H9 (cell line): ENCODE data around the gene FBXO47. TPM values are rescaled to one million over a fixed set of nuclear protein-coding genes. Genes with fewer than 3 reads are reported as not detected.

Experiments
- DNase-seq: peaks from one replicate; pipeline ENCODE4 v3.0.0-alpha.2; 2017
- H2AFZ ChIP-seq: one replicate; pipeline ENCODE4 v1.6.1; 2013; ENCODE audit warnings: mild to moderate bottlenecking, low read length, control low read depth, moderate library complexity
- H2AK5ac ChIP-seq: 2 replicates; pipeline ENCODE4 v1.6.1; 2013; ENCODE audit warnings: low read length, control low read depth, mixed read lengths; ENCODE audit not compliant: insufficient read length
- H2BK120ac ChIP-seq: one replicate; pipeline ENCODE4 v1.6.1; 2013; ENCODE audit warnings: low read depth, mild to moderate bottlenecking, low read length, control low read depth, inconsistent platforms; ENCODE audit not compliant: poor library complexity, severe bottlenecking
- H2BK12ac ChIP-seq: 2 replicates; pipeline ENCODE4 v1.6.1; 2013; ENCODE audit warnings: low read length, control low read depth, mixed read lengths, low read depth; ENCODE audit not compliant: insufficient read length
- H2BK15ac ChIP-seq: 2 replicates; pipeline ENCODE4 v1.6.1; 2013; ENCODE audit warnings: low read depth, low read length, control low read depth
- H2BK20ac ChIP-seq: one replicate; pipeline ENCODE4 v1.6.1; 2013; ENCODE audit warnings: low read depth, mild to moderate bottlenecking, low read length, control low read depth, inconsistent platforms; ENCODE audit not compliant: poor library complexity, severe bottlenecking
- H2BK5ac ChIP-seq: 2 replicates; pipeline ENCODE4 v1.6.1; 2013; ENCODE audit warnings: low read length, control low read depth, mixed read lengths; ENCODE audit not compliant: insufficient read length
- H3K14ac ChIP-seq: 2 replicates; pipeline ENCODE4 v1.6.1; 2013; ENCODE audit warnings: low read length, control low read depth; ENCODE audit not compliant: insufficient read depth
- H3K18ac ChIP-seq: 2 replicates; pipeline ENCODE4 v1.6.1; 2013; ENCODE audit warnings: low read depth, mild to moderate bottlenecking, mixed read lengths, low read length, control low read depth; ENCODE audit not compliant: insufficient read length
- H3K23ac ChIP-seq: 2 replicates; pipeline ENCODE4 v1.6.1; 2013; ENCODE audit warnings: low read length, control low read depth, mixed read lengths, low read depth; ENCODE audit not compliant: insufficient read length
- H3K23me2 ChIP-seq: 2 replicates; pipeline ENCODE4 v1.6.1; 2013; ENCODE audit warnings: low read depth, mild to moderate bottlenecking, mixed read lengths, low read length, control low read depth; ENCODE audit not compliant: insufficient read length, poor library complexity, severe bottlenecking
- H3K27ac ChIP-seq: 2 replicates; pipeline ENCODE4 v1.5.1; 2013; ENCODE audit warnings: low read length, control low read depth, mixed read lengths, low read depth; ENCODE audit not compliant: insufficient read length
- H3K27me3 ChIP-seq: 2 replicates; pipeline ENCODE4 v1.6.1; 2013; ENCODE audit warnings: low read length, control low read depth, inconsistent platforms; ENCODE audit not compliant: insufficient read depth
- H3K4ac ChIP-seq: 2 replicates; pipeline ENCODE4 v1.6.1; 2013; ENCODE audit warnings: low read depth, mild to moderate bottlenecking, control low read depth, inconsistent platforms, low read length, moderate library complexity
- H3K4me1 ChIP-seq: 2 replicates; pipeline ENCODE4 v1.6.1; 2013; ENCODE audit warnings: low read length, control low read depth, inconsistent platforms; ENCODE audit not compliant: insufficient read depth
- H3K4me2 ChIP-seq: 2 replicates; pipeline ENCODE4 v1.6.1; 2013; ENCODE audit warnings: low read length, control low read depth, mixed read lengths; ENCODE audit not compliant: insufficient read length, insufficient read depth
- H3K56ac ChIP-seq: 2 replicates; pipeline ENCODE4 v1.6.1; 2013; ENCODE audit warnings: low read depth, mild to moderate bottlenecking, mixed read lengths, low read length, control low read depth; ENCODE audit not compliant: insufficient read length
- H3K79me1 ChIP-seq: 2 replicates; pipeline ENCODE4 v1.6.1; 2013; ENCODE audit warnings: low read depth, mild to moderate bottlenecking, moderate library complexity, low read length, control low read depth, inconsistent platforms; ENCODE audit not compliant: insufficient read depth, poor library complexity, severe bottlenecking
- H3K79me2 ChIP-seq: 2 replicates; pipeline ENCODE4 v1.6.1; 2013; ENCODE audit warnings: low read length, control low read depth, inconsistent platforms; ENCODE audit not compliant: insufficient read depth
- H3K9ac ChIP-seq: 2 replicates; pipeline ENCODE4 v1.6.1; 2013; ENCODE audit warnings: low read length, control low read depth, mixed read lengths; ENCODE audit not compliant: insufficient read length; ENCODE audit errors: extremely low read depth
- H3K9me3 ChIP-seq: one replicate; pipeline ENCODE4 v1.6.1; 2013; ENCODE audit warnings: low read depth, low read length, inconsistent platforms; ENCODE audit not compliant: control insufficient read depth
- H3T11ph ChIP-seq: one replicate; pipeline ENCODE4 v1.6.1; 2013; ENCODE audit warnings: mild to moderate bottlenecking, low read length, control low read depth, inconsistent platforms
- H4K20me1 ChIP-seq: one replicate; pipeline ENCODE4 v1.6.1; 2013; ENCODE audit not compliant: control insufficient read depth, insufficient read length, insufficient read depth
- H4K5ac ChIP-seq: 2 replicates; pipeline ENCODE4 v1.6.1; 2013; ENCODE audit warnings: low read depth, mild to moderate bottlenecking, mixed read lengths, low read length, control low read depth; ENCODE audit not compliant: insufficient read length
- H4K8ac ChIP-seq: replicated peaks from 2 replicates; pipeline ENCODE4 v1.6.1; 2013; ENCODE audit warnings: low read length, control low read depth, mixed read lengths, low read depth; ENCODE audit not compliant: insufficient read length
- H4K91ac ChIP-seq: 2 replicates; pipeline ENCODE4 v1.6.1; 2013; ENCODE audit warnings: low read depth, mild to moderate bottlenecking, moderate library complexity, mixed read lengths, low read length, control low read depth; ENCODE audit not compliant: insufficient read length
- H3K27ac Mint-ChIP-seq, 3 experiments: 2 replicates in 2 of 3; 3 replicates in 1 of 3; pipeline ENCODE4 v1.8.0; 2020 to 2021; ENCODE audit warnings: mixed read lengths in 3 of 3, mild to moderate bottlenecking in 1 of 3, moderate library complexity in 1 of 3
- H3K27me3 Mint-ChIP-seq: 2 replicates; pipeline ENCODE4 v1.8.0; 2021; ENCODE audit warnings: low read depth, mild to moderate bottlenecking, moderate library complexity, mixed read lengths
- H3K36me3 Mint-ChIP-seq, 3 experiments: 2 replicates in 2 of 3; 3 replicates in 1 of 3; pipeline ENCODE4 v1.8.0; 2020 to 2021; ENCODE audit warnings: low read depth in 3 of 3, mixed read lengths in 3 of 3; ENCODE audit not compliant: insufficient read depth in 1 of 3
- H3K4me1 Mint-ChIP-seq, 2 experiments: 2 replicates each; pipeline ENCODE4 v1.8.0; 2020; ENCODE audit warnings: mixed read lengths in 2 of 2
- H3K4me3 Mint-ChIP-seq, 2 experiments: 2 replicates in 1 of 2; 3 replicates in 1 of 2; pipeline ENCODE4 v1.8.0; 2020 to 2021; ENCODE audit warnings: mild to moderate bottlenecking in 2 of 2, mixed read lengths in 2 of 2, moderate library complexity in 1 of 2
- H3K9me3 Mint-ChIP-seq, 2 experiments: 2 replicates in 1 of 2; 3 replicates in 1 of 2; pipeline ENCODE4 v1.8.0; 2020; ENCODE audit warnings: mild to moderate bottlenecking in 2 of 2, mixed read lengths in 2 of 2, moderate library complexity in 1 of 2
- WGBS: extraction: QIAGEN DNeasy Blood & Tissue Kit; methylation state at CpG from one replicate; pipeline ENCODE4 v1.1.7; 2013; ENCODE audit warnings: missing lambda C conversion rate, low lambda C conversion rate, mixed read lengths; ENCODE audit not compliant: insufficient read length; ENCODE audit errors: extremely low coverage; 5-methylcytosine and 5-hydroxymethylcytosine counted together
- total RNA-seq: library from RNA; stranded (reverse); gene quantifications from 2 replicates; pipeline ENCODE4 v1.2.1, GENCODE V29; 2021
- TF ChIP-seq, protein P1 (sequence below): fragments of 200-600 bp; sonication (generic); conservative IDR thresholded peaks from 3 replicates; pipeline ENCODE4 v1.8.0; 2021; ENCODE audit warnings: antibody characterized with exemption, mild to moderate bottlenecking

Gene FBXO47
- total RNA-seq, 1 experiment from 2014 or later, result not detected

GRCh38 chr17:38960402-38960801 is 6.8 kb downstream of the FBXO47 start:
- Histone ChIP-seq H3K18ac (no peak overlapping the region), H3K14ac (no peak overlapping the region), H3K23ac (no peak overlapping the region), H2BK5ac (no peak overlapping the region), H3K79me1 (no peaks in the 10 kb centered on the region), H3K27me3 (no peaks in the 10 kb centered on the region), H3K4me1 (no peaks in the 10 kb centered on the region), H3K27ac (no peak overlapping the region), H4K8ac (no peak overlapping the region), H3K56ac (no peak overlapping the region), H2AFZ (no peak overlapping the region), H4K5ac (no peak overlapping the region), H4K20me1 (no peaks in the 10 kb centered on the region), H3K4me2 (no peak overlapping the region), H2BK20ac (no peak overlapping the region), H3K79me2 (no peaks in the 10 kb centered on the region), H3T11ph (no peak overlapping the region), H3K9ac (no peak overlapping the region), H2BK15ac (no peak overlapping the region), H2BK12ac (no peak overlapping the region), H3K9me3 (no peaks in the 10 kb centered on the region), H2AK5ac (no peak overlapping the region), H4K91ac (no peak overlapping the region), H3K4ac (no peak overlapping the region), H3K23me2 (no peaks in the 10 kb centered on the region), H2BK120ac (no peak overlapping the region)
- no peak for DNase-seq
- no peak overlapping the region for H3K4me3 Mint-ChIP-seq
- H3K4me1 Mint-ChIP-seq, result no peaks in the 10 kb centered on the region
- TF ChIP-seq, protein P1, sequence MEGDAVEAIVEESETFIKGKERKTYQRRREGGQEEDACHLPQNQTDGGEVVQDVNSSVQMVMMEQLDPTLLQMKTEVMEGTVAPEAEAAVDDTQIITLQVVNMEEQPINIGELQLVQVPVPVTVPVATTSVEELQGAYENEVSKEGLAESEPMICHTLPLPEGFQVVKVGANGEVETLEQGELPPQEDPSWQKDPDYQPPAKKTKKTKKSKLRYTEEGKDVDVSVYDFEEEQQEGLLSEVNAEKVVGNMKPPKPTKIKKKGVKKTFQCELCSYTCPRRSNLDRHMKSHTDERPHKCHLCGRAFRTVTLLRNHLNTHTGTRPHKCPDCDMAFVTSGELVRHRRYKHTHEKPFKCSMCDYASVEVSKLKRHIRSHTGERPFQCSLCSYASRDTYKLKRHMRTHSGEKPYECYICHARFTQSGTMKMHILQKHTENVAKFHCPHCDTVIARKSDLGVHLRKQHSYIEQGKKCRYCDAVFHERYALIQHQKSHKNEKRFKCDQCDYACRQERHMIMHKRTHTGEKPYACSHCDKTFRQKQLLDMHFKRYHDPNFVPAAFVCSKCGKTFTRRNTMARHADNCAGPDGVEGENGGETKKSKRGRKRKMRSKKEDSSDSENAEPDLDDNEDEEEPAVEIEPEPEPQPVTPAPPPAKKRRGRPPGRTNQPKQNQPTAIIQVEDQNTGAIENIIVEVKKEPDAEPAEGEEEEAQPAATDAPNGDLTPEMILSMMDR, result no peak
- H3K36me3 Mint-ChIP-seq, result no peaks in the 10 kb centered on the region
- WGBS, result no CpG with 5 or more reads among the region's 5 CpGs
- H3K9me3 Mint-ChIP-seq, result no peaks in the 10 kb centered on the region
- no peak overlapping the region for H3K27ac Mint-ChIP-seq
- no peaks in the 10 kb centered on the region for H3K27me3 Mint-ChIP-seq
